ENCODE measurements around the gene PRKCZ.

- TF ChIP-seq CTCF (conservative IDR thresholded peaks at IDR 0.05; ENCODE audit: low read depth, low read length) (no peak), EZH2 (IDR thresholded peaks at IDR 0.05; ENCODE audit: low read length, unreplicated experiment) (no peak), EZH2phosphoT487 (IDR thresholded peaks at IDR 0.05; ENCODE audit: borderline replicate concordance, low read length) (no peak)
Measured at GRCh38 chr1:2068951-2069350, 18.7 kb downstream of the PRKCZ start.

Measured in PC-3 (cell line).